K562 (cell line): ENCODE results near the gene CFAP157. TPM values are rescaled to one million over a fixed set of nuclear protein-coding genes. Genes with fewer than 3 reads are reported as not detected.
A peak's percentile ranks its signal among the peaks of the same experiment; 100 is the strongest.

ENCODE experiments used
- ARNT ChIP-seq, 2 experiments: fragments of 450-650 bp; IDR thresholded peaks; 2 replicates each; pipeline ENCODE4 v1.6.1; 2016; ENCODE audit warnings: mild to moderate bottlenecking in 1 of 2
- BDP1 ChIP-seq: IDR thresholded peaks from 3 replicates; pipeline ENCODE4 v1.6.1; 2011; ENCODE audit not compliant: insufficient read length, insufficient read depth
- FOXA3 ChIP-seq, 2 experiments: fragments of 450-650 bp in 1 of 2; sonication (generic) in 1 of 2; formaldehyde crosslinking; IDR thresholded peaks in 1 of 2; conservative IDR thresholded peaks in 1 of 2; 2 replicates each; pipeline versions ENCODE4 v1.4.0 to v1.8.0; 2020 to 2022; ENCODE audit warnings: mild to moderate bottlenecking in 2 of 2, missing genetic modification reagents in 1 of 2
- GMEB1 ChIP-seq: fragments of 250-450 bp; sonication (Bioruptor Pico); IDR thresholded peaks from 2 replicates; pipeline ENCODE4 v1.4.0; 2020; ENCODE audit warnings: mild to moderate bottlenecking
- GTF2F1 ChIP-seq: IDR thresholded peaks from 2 replicates; pipeline ENCODE4 v1.6.1; 2011; ENCODE audit warnings: low read depth, low read length, improper control_type of control experiment
- KLF13 ChIP-seq: fragments of 450-650 bp; IDR thresholded peaks from 2 replicates; pipeline ENCODE4 v1.6.1; 2016; ENCODE audit warnings: missing genetic modification characterization, low read depth, mild to moderate bottlenecking, missing compliant biosample characterization, moderate library complexity, borderline replicate concordance
- KLF16 ChIP-seq: IDR thresholded peaks from 2 replicates; pipeline ENCODE4 v1.6.1; 2016; ENCODE audit warnings: antibody characterized with exemption
- MAFG ChIP-seq: fragments of 450-650 bp; conservative IDR thresholded peaks from 2 replicates; pipeline ENCODE4 v1.6.1; 2016; ENCODE audit warnings: missing genetic modification characterization, missing compliant biosample characterization
- OTX1 ChIP-seq: fragments of 450-650 bp; formaldehyde crosslinking; IDR thresholded peaks from 2 replicates; pipeline ENCODE4 v1.4.0; 2022; ENCODE audit warnings: mild to moderate bottlenecking
- PHB ChIP-seq: fragments of 250-450 bp; sonication (Bioruptor Pico); IDR thresholded peaks from 2 replicates; pipeline ENCODE4 v1.5.0; 2021
- POLR2B ChIP-seq: fragments of 450-650 bp; IDR thresholded peaks from 2 replicates; pipeline ENCODE4 v1.6.1; 2018; ENCODE audit warnings: low read depth; ENCODE audit not compliant: partially characterized antibody
- RBM39 ChIP-seq: fragments of 200-400 bp; formaldehyde crosslinking; optimal IDR thresholded peaks from 2 replicates; pipeline ENCODE3; 2018; ENCODE audit warnings: low read depth, low read length
- SMAD1 ChIP-seq: fragments of 150-350 bp; IDR thresholded peaks from 2 replicates; pipeline ENCODE4 v1.6.1; 2014; ENCODE audit warnings: low read length, low read depth; ENCODE audit not compliant: partially characterized antibody
- SOX6 ChIP-seq: fragments of 450-650 bp; IDR thresholded peaks from 2 replicates; pipeline ENCODE4 v1.6.1; 2014; ENCODE audit warnings: mild to moderate bottlenecking
- TCF7 ChIP-seq: sonication (generic); IDR thresholded peaks from 2 replicates; pipeline ENCODE4 v1.6.1; 2016; ENCODE audit warnings: antibody characterized with exemption, borderline replicate concordance
- TFAM ChIP-seq: fragments of 250-450 bp; sonication (Bioruptor Pico); conservative IDR thresholded peaks from 2 replicates; pipeline ENCODE4 v1.5.0; 2021; ENCODE audit warnings: mild to moderate bottlenecking, moderate library complexity
- TRIM28 ChIP-seq: fragments of 450-650 bp; IDR thresholded peaks from 2 replicates; pipeline ENCODE4 v1.6.1; 2017
- ZNF12 ChIP-seq: sonication (generic); formaldehyde crosslinking; IDR thresholded peaks from 2 replicates; pipeline ENCODE4 v1.4.0; 2020; ENCODE audit warnings: mild to moderate bottlenecking, missing genetic modification reagents
- ZZZ3 ChIP-seq: fragments of 450-650 bp; IDR thresholded peaks from 2 replicates; pipeline ENCODE4 v1.6.1; 2016; ENCODE audit warnings: antibody characterized with exemption, mild to moderate bottlenecking, moderate library complexity
- polyA plus RNA-seq, 8 experiments: library from polyadenylated mRNA; depleted of rRNA in 4 of 8; stranded (reverse) in 5 of 8; unstranded in 3 of 8; fragments of >200 nt; fragmentation: Nextera tagmentation in 2 of 8; fragmentation: Illumina TruSeq in 1 of 8; extraction: Ambion mirVana in 2 of 8; extraction: Trizol in 1 of 8; gene quantifications; 2 replicates each; pipeline versions ENCODE4 v1.2.1 to v1.2.3, GENCODE V29; 2011 to 2014; ENCODE audit warnings: inconsistent platforms in 1 of 8, missing spikeins in 1 of 8
- total RNA-seq, 7 experiments: library from RNA; depleted of rRNA in 6 of 7; stranded (reverse); fragments of >200 nt in 6 of 7; fragmentation: Illumina TruSeq in 2 of 7; extraction: Trizol in 2 of 7; gene quantifications; 2 replicates each; pipeline versions ENCODE4 v1.2.1 to v1.2.3, GENCODE V29; 2011 to 2021; ENCODE audit warnings: low replicate concordance in 1 of 7
- TF ChIP-seq, protein P1 (sequence below): sonication (generic); formaldehyde crosslinking; IDR thresholded peaks from 2 replicates; pipeline ENCODE4 v1.8.1; 2023; ENCODE audit warnings: missing genetic modification reagents, mild to moderate bottlenecking, borderline replicate concordance
- TF ChIP-seq, protein P2 (sequence below): fragments of 450-650 bp; IDR thresholded peaks from 2 replicates; pipeline ENCODE4 v1.6.1; 2016; ENCODE audit warnings: low read depth, mild to moderate bottlenecking, moderate library complexity
- TF ChIP-seq, protein P3 (sequence below): sonication (generic); IDR thresholded peaks from 2 replicates; pipeline ENCODE4 v1.6.1; 2016

The CFAP157 gene
- total and polyA plus RNA-seq, 9 of the 15 experiments (the other 6 are each of a cell fraction or from before 2014, with no cell fraction given): 0.03 TPM; not detected in 8

- no peak for TF ChIP-seq BDP1
- TF ChIP-seq GTF2F1: no peak
- TF ChIP-seq KLF13 (tag): 0 out of 2 replicates have a peak, but pooled peaks have one; percentile 17
- TF ChIP-seq ZNF12 (CRISPR knock-in tag): no peak
- TF ChIP-seq TRIM28: no peak
- TF ChIP-seq, protein P1, sequence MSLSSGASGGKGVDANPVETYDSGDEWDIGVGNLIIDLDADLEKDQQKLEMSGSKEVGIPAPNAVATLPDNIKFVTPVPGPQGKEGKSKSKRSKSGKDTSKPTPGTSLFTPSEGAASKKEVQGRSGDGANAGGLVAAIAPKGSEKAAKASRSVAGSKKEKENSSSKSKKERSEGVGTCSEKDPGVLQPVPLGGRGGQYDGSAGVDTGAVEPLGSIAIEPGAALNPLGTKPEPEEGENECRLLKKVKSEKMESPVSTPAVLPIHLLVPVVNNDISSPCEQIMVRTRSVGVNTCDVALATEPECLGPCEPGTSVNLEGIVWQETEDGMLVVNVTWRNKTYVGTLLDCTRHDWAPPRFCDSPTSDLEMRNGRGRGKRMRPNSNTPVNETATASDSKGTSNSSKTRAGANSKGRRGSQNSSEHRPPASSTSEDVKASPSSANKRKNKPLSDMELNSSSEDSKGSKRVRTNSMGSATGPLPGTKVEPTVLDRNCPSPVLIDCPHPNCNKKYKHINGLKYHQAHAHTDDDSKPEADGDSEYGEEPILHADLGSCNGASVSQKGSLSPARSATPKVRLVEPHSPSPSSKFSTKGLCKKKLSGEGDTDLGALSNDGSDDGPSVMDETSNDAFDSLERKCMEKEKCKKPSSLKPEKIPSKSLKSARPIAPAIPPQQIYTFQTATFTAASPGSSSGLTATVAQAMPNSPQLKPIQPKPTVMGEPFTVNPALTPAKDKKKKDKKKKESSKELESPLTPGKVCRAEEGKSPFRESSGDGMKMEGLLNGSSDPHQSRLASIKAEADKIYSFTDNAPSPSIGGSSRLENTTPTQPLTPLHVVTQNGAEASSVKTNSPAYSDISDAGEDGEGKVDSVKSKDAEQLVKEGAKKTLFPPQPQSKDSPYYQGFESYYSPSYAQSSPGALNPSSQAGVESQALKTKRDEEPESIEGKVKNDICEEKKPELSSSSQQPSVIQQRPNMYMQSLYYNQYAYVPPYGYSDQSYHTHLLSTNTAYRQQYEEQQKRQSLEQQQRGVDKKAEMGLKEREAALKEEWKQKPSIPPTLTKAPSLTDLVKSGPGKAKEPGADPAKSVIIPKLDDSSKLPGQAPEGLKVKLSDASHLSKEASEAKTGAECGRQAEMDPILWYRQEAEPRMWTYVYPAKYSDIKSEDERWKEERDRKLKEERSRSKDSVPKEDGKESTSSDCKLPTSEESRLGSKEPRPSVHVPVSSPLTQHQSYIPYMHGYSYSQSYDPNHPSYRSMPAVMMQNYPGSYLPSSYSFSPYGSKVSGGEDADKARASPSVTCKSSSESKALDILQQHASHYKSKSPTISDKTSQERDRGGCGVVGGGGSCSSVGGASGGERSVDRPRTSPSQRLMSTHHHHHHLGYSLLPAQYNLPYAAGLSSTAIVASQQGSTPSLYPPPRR: no peak
- TF ChIP-seq POLR2B: no peak
- TF ChIP-seq ZZZ3: no peak
- TF ChIP-seq KLF16: no peak
- no peak for TF ChIP-seq RBM39
- TF ChIP-seq FOXA3 (CRISPR knock-in tag; conservative IDR thresholded peaks at IDR 0.05 in 1 of 2, IDR thresholded peaks at IDR 0.05 in 1 of 2): no peak
- no peak for TF ChIP-seq ARNT (IDR thresholded peaks at IDR 0.05)
- peak; percentile 73 for TF ChIP-seq GMEB1
- no peak for TF ChIP-seq TCF7
- TF ChIP-seq SMAD1: no peak
- TF ChIP-seq, protein P2, sequence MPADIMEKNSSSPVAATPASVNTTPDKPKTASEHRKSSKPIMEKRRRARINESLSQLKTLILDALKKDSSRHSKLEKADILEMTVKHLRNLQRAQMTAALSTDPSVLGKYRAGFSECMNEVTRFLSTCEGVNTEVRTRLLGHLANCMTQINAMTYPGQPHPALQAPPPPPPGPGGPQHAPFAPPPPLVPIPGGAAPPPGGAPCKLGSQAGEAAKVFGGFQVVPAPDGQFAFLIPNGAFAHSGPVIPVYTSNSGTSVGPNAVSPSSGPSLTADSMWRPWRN: no peak
- no peak for TF ChIP-seq OTX1
- TF ChIP-seq, protein P3, sequence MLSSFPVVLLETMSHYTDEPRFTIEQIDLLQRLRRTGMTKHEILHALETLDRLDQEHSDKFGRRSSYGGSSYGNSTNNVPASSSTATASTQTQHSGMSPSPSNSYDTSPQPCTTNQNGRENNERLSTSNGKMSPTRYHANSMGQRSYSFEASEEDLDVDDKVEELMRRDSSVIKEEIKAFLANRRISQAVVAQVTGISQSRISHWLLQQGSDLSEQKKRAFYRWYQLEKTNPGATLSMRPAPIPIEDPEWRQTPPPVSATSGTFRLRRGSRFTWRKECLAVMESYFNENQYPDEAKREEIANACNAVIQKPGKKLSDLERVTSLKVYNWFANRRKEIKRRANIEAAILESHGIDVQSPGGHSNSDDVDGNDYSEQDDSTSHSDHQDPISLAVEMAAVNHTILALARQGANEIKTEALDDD: no peak
- TF ChIP-seq SOX6: no peak
- TF ChIP-seq TFAM (CRISPR knock-in tag): no peak
- TF ChIP-seq PHB (CRISPR knock-in tag): no peak
- TF ChIP-seq MAFG (tag): no peak
These were observed 8.9 kb downstream of the CFAP157 start, which contains the start of the genes PTRH1 and TTC16 (continued) for GRCh38 chr9:127715470-127716337.
